RKO (cell line): ENCODE data around the gene MECP2.
A peak's percentile ranks its signal among the peaks of the same experiment; 100 is the strongest.
"Not testable (repeated sequence)": the region's sequence is repeated elsewhere in the genome, so short reads cannot be mapped to it uniquely, and the experiment has no call there.

Experiments
- DNase-seq: peaks from one replicate; pipeline ENCODE4 v3.0.0-alpha.2; 2016; ENCODE audit warnings: low spot score

The MECP2 gene

GRCh38 chrX:154017766-154018517, 79.6 kb downstream of the MECP2 start:
- no peak for DNase-seq

GRCh38 chrX:154016366-154017076, 81.0 kb downstream of the MECP2 start:
- no peak for DNase-seq

- DNase-seq: no peak
Measured at GRCh38 chrX:154015581-154016264, 81.8 kb downstream of the MECP2 start.

GRCh38 chrX:154014429-154015380, 82.8 kb downstream of the MECP2 start:
- DNase-seq: no peak

GRCh38 chrX:154013614-154014360, 83.7 kb downstream of the MECP2 start:
- DNase-seq: peak; percentile 37

- no peak for DNase-seq
Measured at GRCh38 chrX:154013001-154013421, 84.5 kb downstream of the MECP2 start.

GRCh38 chrX:154012336-154012991, 85.1 kb downstream of the MECP2 start:
- no peak for DNase-seq

GRCh38 chrX:154011376-154012335, 85.9 kb downstream of the MECP2 start:
- no peak for DNase-seq

- peak; percentile 30 for DNase-seq
Measured at GRCh38 chrX:154010330-154011087, 87.0 kb downstream of the MECP2 start.

GRCh38 chrX:154008521-154008920, 89.0 kb downstream of the MECP2 start:
- no peak for DNase-seq

GRCh38 chrX:154006947-154007346, 90.6 kb downstream of the MECP2 start:
- no peak for DNase-seq

GRCh38 chrX:154004315-154004714, 93.2 kb downstream of the MECP2 start:
- no peak for DNase-seq

GRCh38 chrX:154002215-154002719, 95.2 kb downstream of the MECP2 start:
- no peak for DNase-seq

GRCh38 chrX:154000051-154000450, 97.5 kb downstream of the MECP2 start:
- DNase-seq: no peak

- no peak for DNase-seq
Measured at GRCh38 chrX:153999359-154000037, 98.0 kb downstream of the MECP2 start.

GRCh38 chrX:153995504-153995903, 102.0 kb downstream of the MECP2 start:
- DNase-seq: no peak

- not testable (repeated sequence) for DNase-seq
Measured at GRCh38 chrX:153994398-153994797, 103.1 kb downstream of the MECP2 start.

- no peak for DNase-seq
Measured at GRCh38 chrX:153993978-153994377, 103.5 kb downstream of the MECP2 start.
